HG02981 (cell line): Measurements from ENCODE around the gene CCDC187.

Experiments used
- ATAC-seq: cut with Tn5 transposase; IDR thresholded peaks from one replicate; pipeline ENCODE4 v1.9.1; 2021; ENCODE audit warnings: mild to moderate bottlenecking, moderate library complexity; ENCODE audit not compliant: unreplicated experiment

Gene CCDC187

DNA sequence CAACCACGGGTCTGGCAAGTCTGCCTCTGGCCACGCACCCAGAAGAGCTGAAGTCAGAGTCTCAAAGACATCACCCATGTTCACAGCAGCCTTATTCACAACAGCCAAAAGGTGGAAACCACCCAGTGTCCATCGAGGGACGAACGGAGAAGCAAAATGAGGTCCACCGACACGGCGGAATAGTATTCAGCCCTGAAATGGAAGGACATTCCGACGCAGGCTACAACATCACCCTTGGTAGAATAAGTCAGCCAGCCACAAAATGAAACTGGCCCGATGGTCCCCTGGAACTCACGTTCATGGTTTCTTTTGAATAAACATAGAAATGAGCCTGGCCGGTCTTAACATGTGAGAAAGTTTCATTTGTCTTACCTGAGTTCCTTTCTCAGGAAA lies 16.9 kb downstream of the CCDC187 start:
- ATAC-seq: no peak

DNA sequence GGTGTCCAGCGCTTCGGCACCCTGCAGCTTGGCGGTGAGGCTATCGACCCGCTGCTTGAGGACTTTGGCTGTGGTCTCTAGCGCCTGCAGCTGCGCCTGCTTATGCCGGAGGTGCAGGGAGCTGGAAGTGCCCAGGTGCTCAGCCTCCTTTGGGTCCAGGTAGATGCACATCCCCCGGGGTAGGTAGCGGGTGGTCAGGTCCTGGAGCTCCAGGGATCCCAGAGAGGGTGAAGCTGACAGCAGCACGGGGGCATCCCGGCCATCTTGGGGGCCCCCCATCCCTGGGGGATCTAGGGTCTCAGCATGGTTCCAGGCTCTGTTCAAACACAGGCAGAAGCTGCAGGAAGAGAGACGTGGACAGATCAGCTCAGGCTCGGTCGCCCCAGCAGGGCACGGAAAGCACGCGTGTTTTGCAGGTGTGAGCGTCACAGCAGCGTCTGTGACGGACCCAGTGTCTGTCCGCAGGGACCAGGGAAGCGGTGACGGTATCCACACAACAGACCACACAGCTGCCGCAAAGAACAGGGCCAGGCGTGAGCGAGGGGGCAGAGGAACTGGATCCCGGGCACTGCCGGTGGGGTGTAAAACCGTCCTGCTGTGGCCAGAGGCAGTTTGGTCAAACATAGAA lies 17.4 kb downstream of the CCDC187 start:
- no peak for ATAC-seq

DNA sequence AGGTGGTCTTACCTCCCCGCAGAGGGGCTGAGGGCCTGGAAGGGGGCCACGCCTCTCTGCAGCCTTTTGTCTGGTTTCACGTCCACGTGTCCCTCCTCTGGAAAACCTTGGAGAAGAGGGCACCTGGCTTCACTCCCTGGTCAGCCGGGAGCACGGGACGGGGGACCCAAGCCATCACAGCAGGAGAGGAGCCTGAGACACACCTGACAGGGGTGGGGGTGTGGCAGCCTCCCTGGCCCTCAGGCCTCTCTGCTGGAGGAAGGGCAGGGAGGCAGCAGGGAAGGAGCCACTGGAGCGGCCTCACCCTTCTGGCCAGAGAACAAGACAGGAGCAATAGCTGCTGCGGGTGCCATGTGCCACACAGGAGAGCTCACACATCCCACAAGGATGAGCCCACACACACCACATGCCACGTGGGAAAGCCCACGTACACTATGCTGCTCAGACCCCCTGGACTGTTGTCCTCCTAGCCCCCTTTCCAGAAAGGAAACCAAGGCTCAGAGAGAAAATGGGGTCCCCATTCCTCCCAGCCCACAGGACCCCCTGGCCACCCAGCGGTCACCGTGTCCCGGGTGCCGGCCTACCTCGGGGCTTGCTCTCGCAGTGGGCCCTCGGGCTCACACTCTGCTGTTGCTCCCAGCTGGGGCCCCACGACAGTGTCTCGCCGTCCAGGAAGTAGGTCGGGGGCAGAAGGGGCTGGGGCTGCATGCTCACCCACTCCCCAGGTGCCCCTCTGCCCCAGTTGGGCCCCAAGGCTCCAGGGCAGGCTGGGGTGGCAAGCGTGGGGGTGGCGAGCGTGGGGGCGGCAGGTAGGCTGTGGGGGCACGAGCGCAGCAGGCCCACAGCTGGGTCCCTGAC lies 18.2 kb downstream of the CCDC187 start:
- ATAC-seq: no peak

- no peak for ATAC-seq
Measured at GRCh38 chr9:136284951-136285350, 18.9 kb downstream of the CCDC187 start.

GRCh38 chr9:136284311-136284710 lies 19.6 kb downstream of the CCDC187 start:
- ATAC-seq: no peak

GRCh38 chr9:136283291-136284235 lies 20.3 kb downstream of the CCDC187 start:
- ATAC-seq: peak; percentile 61

GRCh38 chr9:136282272-136282861 lies 21.5 kb downstream of the CCDC187 start:
- no peak for ATAC-seq

GRCh38 chr9:136281421-136282271 lies 22.2 kb downstream of the CCDC187 start:
- ATAC-seq: no peak

- no peak for ATAC-seq
Measured at GRCh38 chr9:136280535-136281315, 23.2 kb downstream of the CCDC187 start.

DNA sequence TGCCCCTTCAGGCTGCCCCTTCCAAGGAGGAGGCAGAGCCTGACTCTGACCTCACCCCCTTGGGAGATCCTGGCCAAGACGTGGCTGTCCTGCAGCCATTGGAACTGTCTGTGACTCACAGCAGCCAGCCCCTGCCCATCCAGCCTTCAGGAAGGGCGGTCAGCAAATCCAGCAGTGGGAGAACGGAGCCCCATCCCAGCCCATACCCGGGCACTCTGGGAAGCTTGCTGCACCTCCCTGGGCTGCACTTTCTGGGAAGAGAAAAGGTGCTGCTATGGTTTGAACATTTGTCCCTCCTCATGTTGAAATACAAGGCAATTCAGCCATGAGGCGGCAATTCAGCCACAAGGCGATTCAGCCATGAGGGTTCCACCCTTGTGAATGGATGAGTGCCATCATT lies 24.4 kb downstream of the CCDC187 start:
- ATAC-seq: no peak

- no peak for ATAC-seq
Measured at GRCh38 chr9:136278894-136279293, 25.0 kb downstream of the CCDC187 start.

DNA sequence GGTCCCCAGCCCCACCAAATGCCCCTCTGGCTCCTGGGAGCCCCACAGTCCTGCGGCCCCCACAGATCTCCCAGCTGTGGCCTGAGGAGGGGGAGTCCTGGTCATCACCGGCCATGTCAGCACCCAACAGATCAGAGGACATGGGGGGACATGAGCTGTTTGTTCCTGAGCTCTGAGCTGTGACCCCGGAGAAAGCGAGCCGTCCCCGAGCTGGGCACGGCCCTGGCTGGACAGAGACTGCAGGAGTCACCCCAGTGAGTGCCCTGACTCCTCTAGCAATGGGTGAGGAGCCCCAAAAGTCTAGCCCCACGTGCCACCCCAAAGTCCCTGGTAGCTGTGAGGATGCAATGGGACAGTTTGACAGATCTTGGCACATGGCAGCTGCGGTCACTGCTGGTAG lies 25.7 kb downstream of the CCDC187 start:
- ATAC-seq: no peak

DNA sequence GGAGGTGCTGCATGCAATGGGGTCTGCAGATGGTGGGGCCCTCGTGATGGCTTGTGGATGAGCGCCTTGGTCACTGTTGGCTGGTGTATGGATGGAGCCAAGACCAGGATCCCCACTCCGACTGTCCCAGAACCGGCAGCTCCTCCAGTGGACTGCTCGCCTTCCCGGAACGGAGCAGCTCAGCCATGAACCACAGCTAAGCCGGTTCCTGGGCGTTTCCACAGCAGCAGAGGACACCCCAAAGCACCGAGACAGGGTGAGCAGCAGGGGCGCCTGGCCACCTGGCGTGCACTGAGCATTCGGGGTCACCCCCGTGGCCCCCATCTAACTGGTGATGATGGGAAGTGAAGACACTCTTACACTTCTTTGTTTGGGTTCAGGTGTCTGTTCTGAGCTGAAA lies 26.1 kb downstream of the CCDC187 start:
- ATAC-seq: no peak

- no peak for ATAC-seq
Measured at GRCh38 chr9:136276716-136277115, 27.2 kb downstream of the CCDC187 start.

GRCh38 chr9:136275655-136276429 lies 28.1 kb downstream of the CCDC187 start:
- no peak for ATAC-seq

DNA sequence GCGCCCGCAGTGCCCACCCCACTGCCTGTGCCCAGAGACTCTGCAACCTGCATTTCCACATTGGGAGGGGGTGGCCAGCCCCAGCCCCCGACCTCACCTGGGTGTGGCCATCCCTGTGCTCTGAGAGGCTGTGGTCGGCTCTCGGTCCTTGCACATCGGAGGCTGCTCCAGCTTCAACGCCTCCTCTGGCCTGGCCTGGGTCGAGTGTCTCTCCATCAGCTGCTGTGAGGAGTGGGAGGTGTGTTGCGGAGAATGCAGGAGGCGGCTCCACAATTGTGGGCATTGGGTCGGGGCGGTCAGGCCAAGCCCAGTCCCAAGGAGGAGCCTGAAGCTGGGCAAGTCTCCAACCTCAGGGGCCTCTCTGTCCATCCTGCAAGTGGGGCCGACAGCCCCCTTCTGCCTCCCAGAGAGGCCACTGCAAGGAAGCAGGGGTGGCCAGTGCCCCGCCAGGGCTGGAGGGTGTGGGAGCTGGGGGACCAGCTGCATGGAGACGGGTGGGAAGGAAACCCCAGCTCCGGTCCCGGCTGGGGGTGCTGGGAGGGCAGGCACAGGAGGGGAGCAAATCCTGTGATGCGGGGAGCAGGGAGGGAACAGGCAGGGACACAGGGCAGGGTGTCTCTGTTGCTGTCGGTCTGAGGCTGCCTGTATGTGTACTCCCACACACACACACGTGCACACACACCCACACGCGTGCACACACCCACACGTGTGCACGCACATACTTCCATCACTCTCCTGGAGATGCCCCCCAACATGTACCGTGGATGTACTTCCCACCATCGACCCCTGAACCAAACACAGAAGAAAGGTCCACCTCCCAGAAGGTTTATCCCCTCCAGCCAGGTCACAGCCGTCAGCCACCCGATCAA lies 28.9 kb downstream of the CCDC187 start:
- no peak for ATAC-seq

DNA sequence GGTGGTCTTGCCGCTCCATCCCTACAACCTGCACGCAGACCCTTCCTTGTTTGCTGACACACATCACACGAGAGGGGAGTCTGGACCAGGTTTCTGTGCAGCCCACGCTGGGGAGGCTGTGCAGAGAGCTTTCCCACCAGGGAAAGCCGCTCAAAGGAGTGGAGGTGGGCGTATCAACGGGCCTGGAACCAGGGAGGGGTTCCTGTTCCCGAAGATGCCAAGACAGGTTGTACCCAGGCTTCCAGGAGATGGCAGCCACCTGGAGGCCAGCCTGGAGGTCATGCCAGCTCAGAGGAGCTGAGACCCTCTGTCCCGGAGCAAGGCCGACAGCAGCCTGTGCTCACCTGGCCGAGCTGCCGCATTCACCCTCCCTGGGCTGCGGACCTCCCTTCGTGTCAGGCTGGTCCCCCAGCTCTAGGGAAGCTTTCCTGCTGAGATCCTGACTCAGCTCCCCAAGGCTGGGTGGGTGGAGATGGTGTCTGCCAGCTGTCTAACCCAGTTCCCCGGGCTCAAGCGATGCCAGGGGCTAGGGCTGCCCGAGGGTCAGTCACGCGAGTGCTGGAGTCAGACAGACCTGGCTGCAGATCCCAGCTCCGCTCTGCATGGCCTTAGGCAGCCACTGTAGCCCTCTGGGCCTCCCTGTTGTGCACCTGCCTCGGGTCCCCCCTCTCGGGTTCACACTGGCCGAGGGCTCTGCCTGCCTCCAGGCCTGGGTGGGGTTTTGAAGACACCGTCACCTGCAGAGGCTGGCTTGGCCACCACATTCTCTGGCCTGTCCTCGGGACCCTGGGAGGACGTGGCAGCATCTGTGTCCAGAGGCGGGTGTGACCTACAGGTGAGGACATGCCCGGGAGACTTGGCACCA lies 29.7 kb downstream of the CCDC187 start:
- no peak for ATAC-seq
